Superior temporal gyrus (tissue), 1 donor: Measurements from ENCODE around the gene ARHGAP31.

Experiments
- DNase-seq: peaks from one replicate; pipeline ENCODE4 v3.0.0-alpha.2; 2016; ENCODE audit errors: extremely low spot score

ARHGAP31 gene

DNA sequence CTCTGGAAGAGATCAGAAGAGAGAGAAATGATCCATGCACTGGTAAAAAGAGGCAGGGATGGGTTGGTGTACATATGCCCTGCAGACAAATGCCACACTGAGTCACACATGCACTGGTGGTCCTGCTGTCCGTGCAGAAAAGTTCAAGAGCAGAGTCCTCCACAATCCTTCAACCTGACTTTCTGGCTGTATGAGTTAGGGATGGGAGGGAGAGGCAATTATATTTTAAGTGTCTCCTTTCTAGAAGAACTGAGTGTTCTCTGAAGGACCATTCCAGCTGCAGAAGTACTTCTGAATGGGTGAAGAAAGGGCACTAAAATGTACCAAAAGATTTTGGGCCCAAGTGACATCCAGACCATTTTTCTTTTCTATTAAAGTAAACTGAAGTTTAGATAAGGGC lies 142.8 kb downstream of the ARHGAP31 start:
- no peak for DNase-seq

DNA sequence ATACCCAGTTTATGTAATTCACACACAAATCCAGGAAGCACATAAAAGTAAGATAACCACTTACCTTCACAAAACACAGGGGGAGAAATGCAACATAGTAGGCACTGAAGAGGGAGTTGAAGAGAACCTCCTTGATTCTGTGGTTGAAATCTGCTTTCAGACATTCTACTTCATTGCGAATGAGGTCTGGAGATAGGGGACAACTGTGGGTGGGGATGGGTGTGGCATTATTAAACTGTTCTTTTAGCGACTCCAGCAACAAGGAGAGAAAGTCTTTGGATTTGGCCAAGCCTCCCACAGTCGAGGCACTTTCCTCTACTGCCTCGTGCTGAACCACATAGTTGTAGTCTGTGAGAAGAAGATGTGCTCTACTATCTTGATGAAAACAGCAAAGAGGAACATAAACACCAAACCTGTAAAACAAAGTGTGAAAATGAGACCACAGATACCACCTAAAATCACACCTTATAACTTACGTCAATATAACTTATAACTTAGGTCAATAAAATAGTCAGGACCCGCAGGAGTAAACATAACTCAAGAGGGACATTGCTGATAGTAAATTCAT lies 143.6 kb downstream of the ARHGAP31 start:
- DNase-seq = no peak

DNA sequence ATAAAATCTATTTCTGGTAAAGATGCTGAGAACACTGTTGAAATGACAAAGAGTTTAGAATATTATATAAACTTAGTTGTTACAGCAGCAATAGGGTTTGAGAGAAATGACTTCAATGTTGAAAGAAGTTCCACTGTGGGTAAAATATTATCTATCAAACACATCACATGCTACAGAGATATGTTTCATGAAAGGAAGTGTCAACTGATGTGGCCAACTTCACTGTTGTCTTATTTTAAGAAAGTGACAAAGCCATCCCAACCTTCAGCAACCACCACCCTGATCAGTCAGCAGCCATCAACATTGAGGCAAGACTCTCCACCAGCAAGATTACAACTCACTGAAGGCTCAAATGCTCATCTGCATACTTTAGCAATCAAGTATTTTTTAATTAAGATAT lies 149.0 kb downstream of the ARHGAP31 start:
- DNase-seq = no peak

DNA sequence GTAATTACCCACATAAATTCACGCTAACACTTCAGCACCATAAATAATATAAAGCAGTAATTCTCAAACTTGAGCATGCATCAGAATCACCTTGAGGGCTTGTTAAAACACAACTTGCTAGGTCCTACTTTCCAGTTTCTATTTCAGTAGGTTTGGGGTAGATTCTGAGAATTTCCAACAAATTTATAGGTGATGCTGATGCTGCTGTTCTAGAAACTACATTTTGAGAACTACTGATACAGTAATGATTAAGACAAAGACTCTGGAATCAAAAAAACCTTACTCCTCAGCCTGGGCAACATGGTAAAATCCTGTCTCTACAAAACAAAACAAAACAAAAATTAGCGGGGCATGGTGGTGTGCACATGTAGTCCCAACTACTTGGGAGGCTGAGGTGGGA lies 150.4 kb downstream of the ARHGAP31 start:
- no peak for DNase-seq

DNA sequence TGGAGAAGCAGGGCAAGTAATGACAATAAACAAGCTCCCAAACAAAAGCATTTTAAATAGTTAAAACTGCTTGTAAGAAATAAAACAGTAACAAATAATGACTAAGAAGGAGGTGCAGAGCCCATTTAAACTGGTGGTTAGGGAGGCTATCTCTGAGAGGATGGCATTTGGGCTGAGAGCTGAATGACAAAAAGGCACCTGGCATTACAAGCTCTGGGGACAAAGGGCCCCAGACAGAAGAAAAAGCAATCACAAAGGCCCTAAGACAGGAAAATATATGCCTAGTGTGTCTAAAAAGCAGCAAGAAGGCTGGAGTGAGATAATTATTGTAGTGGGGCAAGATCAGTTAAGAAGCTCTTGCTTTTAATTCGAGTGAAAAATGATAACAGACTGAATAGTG lies 159.6 kb downstream of the ARHGAP31 start:
- no peak for DNase-seq

DNA sequence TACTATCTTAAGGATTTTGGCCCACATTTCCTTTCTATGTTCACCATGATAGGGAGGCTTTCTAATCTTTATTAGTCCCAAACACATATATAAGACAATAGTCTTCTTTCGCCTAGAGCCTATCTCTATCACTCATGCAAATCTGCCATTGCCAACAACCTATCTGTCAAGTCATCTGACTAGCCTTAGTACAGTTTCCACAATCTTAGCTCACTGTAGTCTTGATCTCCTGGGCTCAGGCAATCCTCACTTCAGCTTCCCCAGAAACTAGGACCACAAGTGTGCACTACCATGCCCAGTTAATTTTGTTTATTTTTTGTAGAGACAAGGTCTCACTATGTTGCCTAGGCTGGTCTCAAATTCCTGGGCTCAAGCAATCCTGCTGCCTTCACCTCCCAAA lies 162.3 kb downstream of the ARHGAP31 start:
- DNase-seq = no peak

DNA sequence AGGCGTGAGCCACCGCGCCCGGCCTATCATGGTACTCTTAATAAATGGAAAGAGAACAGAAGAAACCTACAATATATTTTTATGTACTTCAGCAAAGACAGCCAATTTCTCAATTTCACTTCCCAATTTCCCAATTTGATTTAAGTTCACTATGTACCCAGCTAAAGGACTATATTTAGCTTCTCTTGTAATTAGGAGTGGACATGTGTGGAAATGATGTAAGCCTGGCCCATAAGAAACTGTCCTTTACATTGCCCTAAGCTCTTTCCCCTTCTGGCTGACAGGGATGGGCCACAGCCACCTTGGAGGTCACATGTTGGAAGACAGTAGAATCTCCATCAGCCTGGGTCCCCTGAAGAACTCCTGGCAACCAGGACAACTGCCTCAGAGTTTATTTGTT lies 163.1 kb downstream of the ARHGAP31 start:
- no peak for DNase-seq

DNA sequence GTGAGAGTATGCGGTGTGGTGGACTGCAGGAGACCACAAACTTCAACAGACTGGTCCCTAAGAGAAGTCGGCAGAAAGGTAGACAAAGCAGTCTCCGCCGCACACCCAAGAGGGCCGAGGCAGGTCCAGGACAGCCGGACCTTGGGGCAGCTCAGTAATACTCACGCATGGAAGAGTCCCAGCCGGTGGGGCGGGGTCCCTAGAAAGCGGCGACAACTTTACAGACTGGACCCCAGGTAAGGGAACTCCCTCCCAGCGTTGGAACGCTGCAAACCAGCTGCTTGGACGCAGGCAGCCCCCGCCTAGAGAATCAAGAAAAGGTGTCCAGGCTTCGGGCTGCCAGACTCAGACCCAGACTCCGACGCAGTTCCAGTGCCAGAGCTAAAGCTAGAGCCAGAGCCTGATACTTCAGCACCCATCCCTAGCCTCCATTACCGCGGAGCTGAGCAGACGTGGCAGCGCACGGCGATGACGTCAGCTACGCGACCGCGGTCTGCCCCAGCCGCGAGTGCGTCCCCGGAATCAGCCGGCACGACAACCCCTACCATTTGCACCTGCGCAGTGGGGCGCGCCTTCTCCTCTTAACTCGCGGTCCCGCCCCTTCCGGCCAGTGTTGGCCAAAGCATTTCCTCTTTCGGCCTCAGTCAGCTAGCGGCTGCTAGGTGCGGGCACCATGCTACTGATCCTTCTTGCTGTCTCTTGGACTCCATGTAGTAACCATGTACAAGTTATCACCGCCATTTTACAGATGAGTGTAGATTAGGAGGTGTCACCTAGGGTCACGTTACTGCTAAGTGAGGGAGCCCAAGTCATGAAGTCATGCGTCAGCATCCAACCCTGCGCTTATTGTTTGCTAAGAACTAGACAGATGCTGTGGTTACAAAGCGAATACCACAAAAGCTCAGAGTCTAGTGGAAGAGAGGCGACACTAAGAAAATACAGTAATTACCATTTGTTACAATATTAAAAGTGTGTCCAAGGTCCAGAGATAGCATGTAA lies 169.3 kb downstream of the ARHGAP31 start, which contains the start of gene TMEM39A:
Gene TMEM39A (minus strand): TSS at position 445 of the 999 bp plus-strand sequence. CDS start 1,541 bp downstream, outside the sequence.
- peak; percentile 100 for DNase-seq

DNA sequence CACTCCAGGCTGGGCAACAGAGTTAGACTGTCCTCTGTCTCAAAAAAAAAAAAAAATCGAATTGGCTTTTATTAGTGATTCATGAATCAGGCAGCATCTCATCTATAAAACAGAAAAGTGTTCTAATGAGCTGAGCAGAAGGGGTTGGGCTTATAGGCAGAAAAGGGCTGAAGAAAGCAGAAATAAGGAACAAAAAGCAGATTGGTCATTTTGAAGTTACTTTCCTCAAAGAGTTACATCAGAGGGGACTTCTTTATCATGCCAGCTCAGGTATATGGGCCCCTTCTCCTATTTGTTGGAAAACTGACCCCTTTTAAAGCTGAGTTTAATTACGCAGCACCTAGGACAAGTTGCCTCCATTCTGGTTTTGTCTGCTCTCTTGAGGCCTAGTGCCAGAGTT lies 173.9 kb downstream of the ARHGAP31 start:
- DNase-seq = peak; percentile 33

DNA sequence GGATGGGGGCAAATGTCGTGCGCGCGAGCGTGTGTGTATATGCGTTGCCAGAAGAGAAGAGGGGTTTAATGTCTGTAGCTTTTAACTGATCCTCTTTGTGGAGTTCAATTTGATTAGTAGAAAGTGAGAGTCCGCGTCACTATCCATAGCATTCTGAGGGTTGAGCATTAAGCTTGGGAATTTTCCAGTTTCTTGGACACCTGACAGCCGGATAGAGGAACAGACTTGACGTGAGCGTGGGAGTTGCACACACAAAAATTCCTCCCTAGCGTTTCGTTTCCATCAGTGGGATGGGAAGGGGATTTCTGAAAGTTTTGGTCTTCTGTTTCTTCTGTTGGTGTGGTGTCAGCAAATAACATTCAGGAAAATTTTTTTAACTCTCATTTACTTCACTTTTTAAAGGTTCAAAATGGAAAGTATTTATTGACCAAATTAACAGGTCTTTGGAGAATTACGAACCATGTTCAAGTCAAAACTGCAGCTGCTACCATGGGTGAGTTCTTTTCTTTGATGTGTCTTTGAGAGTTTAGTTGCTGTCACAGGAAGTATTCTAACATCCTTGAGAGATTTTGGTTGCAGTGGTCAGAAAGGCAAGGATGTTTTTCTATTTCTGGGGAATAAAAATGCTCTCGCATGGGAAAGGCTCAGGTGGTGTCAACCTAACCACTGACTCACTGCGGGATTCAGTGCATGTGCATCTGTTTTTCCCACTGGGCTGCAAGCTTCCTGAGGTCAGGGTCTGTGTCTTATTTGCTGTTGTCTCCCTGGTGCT lies 175.4 kb downstream of the ARHGAP31 start:
- peak; percentile 22 for DNase-seq
